H9 (cell line): ENCODE data around the gene DDX19B. TPM values are rescaled to one million over a fixed set of nuclear protein-coding genes. Genes with fewer than 3 reads are reported as not detected.

ENCODE experiments used
- DNase-seq: peaks from one replicate; pipeline ENCODE4 v3.0.0-alpha.2; 2017
- H2AFZ ChIP-seq: one replicate; pipeline ENCODE4 v1.6.1; 2013; ENCODE audit warnings: mild to moderate bottlenecking, low read length, control low read depth, moderate library complexity
- H2AK5ac ChIP-seq: 2 replicates; pipeline ENCODE4 v1.6.1; 2013; ENCODE audit warnings: low read length, control low read depth, mixed read lengths; ENCODE audit not compliant: insufficient read length
- H2BK120ac ChIP-seq: one replicate; pipeline ENCODE4 v1.6.1; 2013; ENCODE audit warnings: low read depth, mild to moderate bottlenecking, low read length, control low read depth, inconsistent platforms; ENCODE audit not compliant: poor library complexity, severe bottlenecking
- H2BK12ac ChIP-seq: 2 replicates; pipeline ENCODE4 v1.6.1; 2013; ENCODE audit warnings: low read length, control low read depth, mixed read lengths, low read depth; ENCODE audit not compliant: insufficient read length
- H2BK15ac ChIP-seq: 2 replicates; pipeline ENCODE4 v1.6.1; 2013; ENCODE audit warnings: low read depth, low read length, control low read depth
- H2BK20ac ChIP-seq: one replicate; pipeline ENCODE4 v1.6.1; 2013; ENCODE audit warnings: low read depth, mild to moderate bottlenecking, low read length, control low read depth, inconsistent platforms; ENCODE audit not compliant: poor library complexity, severe bottlenecking
- H2BK5ac ChIP-seq: 2 replicates; pipeline ENCODE4 v1.6.1; 2013; ENCODE audit warnings: low read length, control low read depth, mixed read lengths; ENCODE audit not compliant: insufficient read length
- H3K14ac ChIP-seq: 2 replicates; pipeline ENCODE4 v1.6.1; 2013; ENCODE audit warnings: low read length, control low read depth; ENCODE audit not compliant: insufficient read depth
- H3K18ac ChIP-seq: 2 replicates; pipeline ENCODE4 v1.6.1; 2013; ENCODE audit warnings: low read depth, mild to moderate bottlenecking, mixed read lengths, low read length, control low read depth; ENCODE audit not compliant: insufficient read length
- H3K23ac ChIP-seq: 2 replicates; pipeline ENCODE4 v1.6.1; 2013; ENCODE audit warnings: low read length, control low read depth, mixed read lengths, low read depth; ENCODE audit not compliant: insufficient read length
- H3K23me2 ChIP-seq: 2 replicates; pipeline ENCODE4 v1.6.1; 2013; ENCODE audit warnings: low read depth, mild to moderate bottlenecking, mixed read lengths, low read length, control low read depth; ENCODE audit not compliant: insufficient read length, poor library complexity, severe bottlenecking
- H3K27ac ChIP-seq: 2 replicates; pipeline ENCODE4 v1.5.1; 2013; ENCODE audit warnings: low read length, control low read depth, mixed read lengths, low read depth; ENCODE audit not compliant: insufficient read length
- H3K27me3 ChIP-seq: 2 replicates; pipeline ENCODE4 v1.6.1; 2013; ENCODE audit warnings: low read length, control low read depth, inconsistent platforms; ENCODE audit not compliant: insufficient read depth
- H3K4ac ChIP-seq: 2 replicates; pipeline ENCODE4 v1.6.1; 2013; ENCODE audit warnings: low read depth, mild to moderate bottlenecking, control low read depth, inconsistent platforms, low read length, moderate library complexity
- H3K4me1 ChIP-seq: 2 replicates; pipeline ENCODE4 v1.6.1; 2013; ENCODE audit warnings: low read length, control low read depth, inconsistent platforms; ENCODE audit not compliant: insufficient read depth
- H3K4me2 ChIP-seq: 2 replicates; pipeline ENCODE4 v1.6.1; 2013; ENCODE audit warnings: low read length, control low read depth, mixed read lengths; ENCODE audit not compliant: insufficient read length, insufficient read depth
- H3K56ac ChIP-seq: 2 replicates; pipeline ENCODE4 v1.6.1; 2013; ENCODE audit warnings: low read depth, mild to moderate bottlenecking, mixed read lengths, low read length, control low read depth; ENCODE audit not compliant: insufficient read length
- H3K79me1 ChIP-seq: 2 replicates; pipeline ENCODE4 v1.6.1; 2013; ENCODE audit warnings: low read depth, mild to moderate bottlenecking, moderate library complexity, low read length, control low read depth, inconsistent platforms; ENCODE audit not compliant: insufficient read depth, poor library complexity, severe bottlenecking
- H3K79me2 ChIP-seq: 2 replicates; pipeline ENCODE4 v1.6.1; 2013; ENCODE audit warnings: low read length, control low read depth, inconsistent platforms; ENCODE audit not compliant: insufficient read depth
- H3K9ac ChIP-seq: 2 replicates; pipeline ENCODE4 v1.6.1; 2013; ENCODE audit warnings: low read length, control low read depth, mixed read lengths; ENCODE audit not compliant: insufficient read length; ENCODE audit errors: extremely low read depth
- H3K9me3 ChIP-seq: one replicate; pipeline ENCODE4 v1.6.1; 2013; ENCODE audit warnings: low read depth, low read length, inconsistent platforms; ENCODE audit not compliant: control insufficient read depth
- H3T11ph ChIP-seq: one replicate; pipeline ENCODE4 v1.6.1; 2013; ENCODE audit warnings: mild to moderate bottlenecking, low read length, control low read depth, inconsistent platforms
- H4K20me1 ChIP-seq: one replicate; pipeline ENCODE4 v1.6.1; 2013; ENCODE audit not compliant: control insufficient read depth, insufficient read length, insufficient read depth
- H4K5ac ChIP-seq: 2 replicates; pipeline ENCODE4 v1.6.1; 2013; ENCODE audit warnings: low read depth, mild to moderate bottlenecking, mixed read lengths, low read length, control low read depth; ENCODE audit not compliant: insufficient read length
- H4K8ac ChIP-seq: replicated peaks from 2 replicates; pipeline ENCODE4 v1.6.1; 2013; ENCODE audit warnings: low read length, control low read depth, mixed read lengths, low read depth; ENCODE audit not compliant: insufficient read length
- H4K91ac ChIP-seq: 2 replicates; pipeline ENCODE4 v1.6.1; 2013; ENCODE audit warnings: low read depth, mild to moderate bottlenecking, moderate library complexity, mixed read lengths, low read length, control low read depth; ENCODE audit not compliant: insufficient read length
- H3K27ac Mint-ChIP-seq, 3 experiments: 2 replicates in 2 of 3; 3 replicates in 1 of 3; pipeline ENCODE4 v1.8.0; 2020 to 2021; ENCODE audit warnings: mixed read lengths in 3 of 3, mild to moderate bottlenecking in 1 of 3, moderate library complexity in 1 of 3
- H3K27me3 Mint-ChIP-seq: 2 replicates; pipeline ENCODE4 v1.8.0; 2021; ENCODE audit warnings: low read depth, mild to moderate bottlenecking, moderate library complexity, mixed read lengths
- H3K36me3 Mint-ChIP-seq, 3 experiments: 2 replicates in 2 of 3; 3 replicates in 1 of 3; pipeline ENCODE4 v1.8.0; 2020 to 2021; ENCODE audit warnings: low read depth in 3 of 3, mixed read lengths in 3 of 3; ENCODE audit not compliant: insufficient read depth in 1 of 3
- H3K4me1 Mint-ChIP-seq, 2 experiments: 2 replicates each; pipeline ENCODE4 v1.8.0; 2020; ENCODE audit warnings: mixed read lengths in 2 of 2
- H3K4me3 Mint-ChIP-seq, 2 experiments: 2 replicates in 1 of 2; 3 replicates in 1 of 2; pipeline ENCODE4 v1.8.0; 2020 to 2021; ENCODE audit warnings: mild to moderate bottlenecking in 2 of 2, mixed read lengths in 2 of 2, moderate library complexity in 1 of 2
- H3K9me3 Mint-ChIP-seq, 2 experiments: 2 replicates in 1 of 2; 3 replicates in 1 of 2; pipeline ENCODE4 v1.8.0; 2020; ENCODE audit warnings: mild to moderate bottlenecking in 2 of 2, mixed read lengths in 2 of 2, moderate library complexity in 1 of 2
- CTCF ChIP-seq: fragments of 200-600 bp; sonication (generic); conservative IDR thresholded peaks from 3 replicates; pipeline ENCODE4 v1.8.0; 2021; ENCODE audit warnings: antibody characterized with exemption, mild to moderate bottlenecking
- WGBS: extraction: QIAGEN DNeasy Blood & Tissue Kit; methylation state at CpG from one replicate; pipeline ENCODE4 v1.1.7; 2013; ENCODE audit warnings: missing lambda C conversion rate, low lambda C conversion rate, mixed read lengths; ENCODE audit not compliant: insufficient read length; ENCODE audit errors: extremely low coverage; 5-methylcytosine and 5-hydroxymethylcytosine counted together
- total RNA-seq: library from RNA; stranded (reverse); gene quantifications from 2 replicates; pipeline ENCODE4 v1.2.1, GENCODE V29; 2021

DDX19B gene
- total RNA-seq, 1 experiment from 2014 or later = 47.3 TPM

- Histone ChIP-seq H3K23ac (no peak overlapping the region), H2AFZ (no peak overlapping the region), H3K4me2 (no peak overlapping the region), H2BK20ac (no peak overlapping the region), H3K9ac (no peak overlapping the region), H3K18ac (no peak overlapping the region), H2AK5ac (no peak overlapping the region), H3K9me3 (no peaks in the 10 kb centered on the region), H3K56ac (no peak overlapping the region), H2BK12ac (no peak overlapping the region), H4K5ac (no peak overlapping the region), H2BK15ac (no peak overlapping the region), H3K23me2 (no peaks in the 10 kb centered on the region), H3K27ac (no peak overlapping the region), H3K79me2 (0 out of 2 replicates have a peak, but pooled peaks cover 1% of the 10 kb centered on the region), H2BK5ac (no peak overlapping the region), H3T11ph (no peak overlapping the region), H4K20me1 (no peaks in the 10 kb centered on the region), H3K79me1 (peaks cover 3% of the 10 kb centered on the region), H2BK120ac (no peak overlapping the region), H4K8ac (no peak overlapping the region), H3K4me1 (no peaks in the 10 kb centered on the region), H4K91ac (no peak overlapping the region), H3K27me3 (no peaks in the 10 kb centered on the region), H3K4ac (no peak overlapping the region), H3K14ac (no peak overlapping the region)
- Mint-ChIP-seq H3K36me3 (peaks cover 64 to 89% (median 87%) of the 10 kb centered on the region in 3 experiments), H3K27me3 (no peaks in the 10 kb centered on the region), H3K9me3 (no peaks in the 10 kb centered on the region), H3K4me1 (no peaks in the 10 kb centered on the region), H3K4me3 (no peak overlapping the region), H3K27ac (no peak overlapping the region)
- WGBS = no CpG with 5 or more reads among the region's 10 CpGs
- no peak for DNase-seq
- TF ChIP-seq CTCF = no peak
These were observed 27.3 kb upstream of the DDX19B start for GRCh38 chr16:70271696-70272095.
